PC-9 (cell line): ENCODE data around the gene DLG3. TPM values are rescaled to one million over a fixed set of nuclear protein-coding genes. Genes with fewer than 3 reads are reported as not detected.

Experiments used
- BruUV-seq: library from RNA; stranded (reverse); fragments of 400-500 nt; replicated peaks from 2 replicates; lab custom pipeline; 2021; lab: Mats Ljungman, UMichigan
- CTCF ChIA-PET: fragments of 300-600 bp; sonication (Branson Sonifier 250); formaldehyde crosslinking; loops from one replicate; lab custom pipeline; 2022; ENCODE audit warnings: antibody characterized with exemption; lab: Charles Lee
- POLR2A ChIA-PET: fragments of 300-600 bp; sonication (Branson Sonifier 250); formaldehyde crosslinking; loops from one replicate; lab custom pipeline; 2022; ENCODE audit warnings: antibody characterized with exemption; ENCODE audit not compliant: unreplicated experiment; lab: Charles Lee
- DNase-seq, 2 experiments: peaks; one replicate each; pipeline versions ENCODE4 v3.0.0 to v3.0.0-alpha.2; 2015 to 2022; ENCODE audit warnings: mixed read lengths in 1 of 2
- H2AFZ ChIP-seq: fragments of 200-600 bp; sonication (generic); 2 replicates; pipeline ENCODE4 v1.8.1; 2017; ENCODE audit warnings: antibody characterized with exemption
- H3F3A ChIP-seq: fragments of 200-600 bp; sonication (generic); 2 replicates; pipeline ENCODE4 v1.8.1; 2017; ENCODE audit warnings: antibody characterized with exemption, mild to moderate bottlenecking, low read depth; ENCODE audit not compliant: insufficient read depth
- H3K27ac ChIP-seq: fragments of 200-600 bp; sonication (generic); 2 replicates; pipeline ENCODE4 v1.6.1; 2016; ENCODE audit warnings: mixed run types
- H3K27me3 ChIP-seq: fragments of 200-600 bp; sonication (generic); 2 replicates; pipeline ENCODE4 v1.6.1; 2016; ENCODE audit warnings: low read depth, mixed run types; ENCODE audit not compliant: insufficient read depth
- H3K36me3 ChIP-seq: fragments of 200-600 bp; sonication (generic); 2 replicates; pipeline ENCODE4 v1.6.1; 2016; ENCODE audit warnings: low read depth, mixed run types
- H3K4me1 ChIP-seq: fragments of 200-600 bp; sonication (generic); replicated peaks from 2 replicates; pipeline ENCODE4 v1.6.1; 2016; ENCODE audit warnings: mixed run types; ENCODE audit not compliant: insufficient read depth
- H3K4me2 ChIP-seq: fragments of 200-600 bp; sonication (generic); 2 replicates; pipeline ENCODE4 v1.6.1; 2017; ENCODE audit warnings: mixed run types
- H3K4me3 ChIP-seq: fragments of 200-600 bp; sonication (generic); 2 replicates; pipeline ENCODE4 v1.6.1; 2016; ENCODE audit warnings: mixed run types
- H3K79me2 ChIP-seq: fragments of 200-600 bp; sonication (generic); 2 replicates; pipeline ENCODE4 v1.6.1; 2017; ENCODE audit warnings: low read depth, mixed run types
- H3K9me2 ChIP-seq: fragments of 200-600 bp; sonication (generic); 2 replicates; pipeline ENCODE4 v1.8.1; 2017; ENCODE audit warnings: mild to moderate bottlenecking; ENCODE audit not compliant: insufficient read depth
- H3K9me3 ChIP-seq: fragments of 200-600 bp; sonication (generic); 2 replicates; pipeline ENCODE4 v1.8.1; 2016; ENCODE audit warnings: low read depth; ENCODE audit not compliant: insufficient read depth
- H4K20me1 ChIP-seq: fragments of 200-600 bp; sonication (generic); 2 replicates; pipeline ENCODE4 v1.8.1; 2017; ENCODE audit not compliant: insufficient read depth
- EZH2 ChIP-seq: fragments of 200-600 bp; sonication (generic); IDR thresholded peaks from 2 replicates; pipeline ENCODE4 v1.8.0; 2017; ENCODE audit warnings: antibody characterized with exemption, low read depth
- intact Hi-C: fragments of 100-400 bp; cut with micrococcal nuclease; formaldehyde crosslinking; loops from one replicate; pipeline ENCODE4 v1.10.0; 2022; ENCODE audit not compliant: unreplicated experiment
- total RNA-seq: library from RNA; stranded (reverse); gene quantifications from 2 replicates; pipeline ENCODE4 v1.2.3, GENCODE V29; 2021
- TF ChIP-seq, protein P1 (sequence below): fragments of 200-600 bp; sonication (generic); conservative IDR thresholded peaks from 2 replicates; pipeline ENCODE4 v1.6.1; 2017; ENCODE audit warnings: mixed run types, antibody characterized with exemption, mild to moderate bottlenecking, moderate library complexity

The DLG3 gene
- total RNA-seq, 1 experiment from 2014 or later = 61.1 TPM

DNA sequence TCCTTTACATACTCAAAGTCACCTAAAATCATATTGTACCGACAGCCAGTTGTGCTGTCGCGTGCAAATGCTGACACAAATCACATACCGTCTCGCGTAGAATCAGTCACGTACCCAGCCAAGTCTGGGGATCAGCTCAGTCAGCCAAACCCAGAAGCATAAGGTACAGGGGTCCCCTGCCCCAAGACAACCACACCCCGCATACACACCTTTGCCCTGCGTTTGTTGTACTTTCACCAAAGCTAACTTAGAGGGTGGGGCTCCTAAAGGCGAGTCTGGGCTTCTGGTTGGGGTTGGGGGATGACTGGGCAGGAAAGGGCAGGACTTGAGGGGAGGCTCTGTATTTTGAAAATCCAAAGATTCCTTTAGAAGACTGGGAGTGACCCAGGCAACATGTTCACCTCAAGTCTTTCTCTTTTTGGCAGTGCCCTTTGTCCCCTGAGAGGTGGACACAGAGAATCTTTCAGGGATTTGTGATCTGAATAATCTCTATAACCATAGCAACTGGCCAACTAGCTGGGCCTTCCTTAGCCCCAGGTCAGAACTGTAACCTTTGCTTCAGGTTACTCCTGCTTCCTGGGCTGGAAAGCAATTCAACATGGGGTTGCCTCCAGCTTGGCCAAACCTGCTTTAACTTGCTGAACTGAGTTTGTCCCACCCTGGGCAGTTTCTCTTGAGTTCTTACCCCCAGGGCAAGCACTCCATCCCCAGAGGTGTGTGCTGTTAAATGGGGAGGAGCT, 20.5 kb upstream of the DLG3 start:
- no peak for DNase-seq
- H3K27ac ChIP-seq = no peak overlapping the region
- intact Hi-C loops = no loop called here

DNA sequence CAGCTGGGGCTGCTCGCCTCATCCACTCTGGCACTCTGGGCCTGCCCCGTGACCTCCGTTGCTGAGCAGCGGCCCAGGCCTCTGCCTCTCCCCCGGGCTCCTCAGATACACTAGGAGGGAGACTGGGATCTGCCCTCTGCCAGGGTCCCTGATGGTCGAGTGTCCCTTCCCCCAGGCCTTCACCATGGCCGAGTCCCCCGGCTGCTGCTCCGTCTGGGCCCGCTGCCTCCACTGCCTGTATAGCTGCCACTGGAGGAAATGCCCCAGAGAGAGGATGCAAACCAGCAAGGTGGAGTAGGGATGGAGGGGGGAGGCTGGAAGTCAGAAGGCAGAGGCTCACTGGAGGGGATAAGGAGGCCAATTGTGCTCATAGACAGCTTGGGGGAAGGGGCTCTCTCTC, 19.8 kb upstream of the DLG3 start:
- Histone ChIP-seq H3K79me2 (no peaks in the 10 kb centered on the region), H3K4me1 (no peaks in the 10 kb centered on the region), H3F3A (no peaks in the 10 kb centered on the region), H3K4me3 (no peak overlapping the region), H3K27ac (no peak overlapping the region), H3K4me2 (no peak overlapping the region), H4K20me1 (no peaks in the 10 kb centered on the region), H3K9me2 (no peaks in the 10 kb centered on the region), H3K27me3 (no peaks in the 10 kb centered on the region), H3K36me3 (no peaks in the 10 kb centered on the region), H2AFZ (no peak overlapping the region), H3K9me3 (no peaks in the 10 kb centered on the region)
- ChIA-PET POLR2A (interaction anchor here (0.6 kb wide), 1 partner anchor 717 kb away, joined by 3 read pairs; no protein-coding TSS in a partner anchor), CTCF (no interaction called here)
- TF ChIP-seq EZH2 = no peak
- TF ChIP-seq, protein P1, sequence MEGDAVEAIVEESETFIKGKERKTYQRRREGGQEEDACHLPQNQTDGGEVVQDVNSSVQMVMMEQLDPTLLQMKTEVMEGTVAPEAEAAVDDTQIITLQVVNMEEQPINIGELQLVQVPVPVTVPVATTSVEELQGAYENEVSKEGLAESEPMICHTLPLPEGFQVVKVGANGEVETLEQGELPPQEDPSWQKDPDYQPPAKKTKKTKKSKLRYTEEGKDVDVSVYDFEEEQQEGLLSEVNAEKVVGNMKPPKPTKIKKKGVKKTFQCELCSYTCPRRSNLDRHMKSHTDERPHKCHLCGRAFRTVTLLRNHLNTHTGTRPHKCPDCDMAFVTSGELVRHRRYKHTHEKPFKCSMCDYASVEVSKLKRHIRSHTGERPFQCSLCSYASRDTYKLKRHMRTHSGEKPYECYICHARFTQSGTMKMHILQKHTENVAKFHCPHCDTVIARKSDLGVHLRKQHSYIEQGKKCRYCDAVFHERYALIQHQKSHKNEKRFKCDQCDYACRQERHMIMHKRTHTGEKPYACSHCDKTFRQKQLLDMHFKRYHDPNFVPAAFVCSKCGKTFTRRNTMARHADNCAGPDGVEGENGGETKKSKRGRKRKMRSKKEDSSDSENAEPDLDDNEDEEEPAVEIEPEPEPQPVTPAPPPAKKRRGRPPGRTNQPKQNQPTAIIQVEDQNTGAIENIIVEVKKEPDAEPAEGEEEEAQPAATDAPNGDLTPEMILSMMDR = no peak
- intact Hi-C loops = no loop called here
- no TSS peak for BruUV-seq
- DNase-seq = no peak

More for the DNA sequence above, 20.5 kb upstream of the DLG3 start:
- H2AFZ ChIP-seq = no peak overlapping the region
- no TSS peak for BruUV-seq
- POLR2A ChIA-PET = interaction anchor here (0.6 kb wide), 1 partner anchor 718 kb away, joined by 3 read pairs; no protein-coding TSS in a partner anchor
- no peaks in the 10 kb centered on the region for H3K36me3 ChIP-seq
- H3K4me2 ChIP-seq = no peak overlapping the region
- H4K20me1 ChIP-seq = no peaks in the 10 kb centered on the region
- H3K4me1 ChIP-seq = no peaks in the 10 kb centered on the region
- CTCF ChIA-PET = no interaction called here
- H3K4me3 ChIP-seq = no peak overlapping the region
- no peaks in the 10 kb centered on the region for H3K9me3 ChIP-seq
- no peaks in the 10 kb centered on the region for H3K79me2 ChIP-seq
- H3K9me2 ChIP-seq = no peaks in the 10 kb centered on the region
- TF ChIP-seq, protein P1 = no peak
- TF ChIP-seq EZH2 = no peak
- H3F3A ChIP-seq = no peaks in the 10 kb centered on the region
- no peaks in the 10 kb centered on the region for H3K27me3 ChIP-seq

DNA sequence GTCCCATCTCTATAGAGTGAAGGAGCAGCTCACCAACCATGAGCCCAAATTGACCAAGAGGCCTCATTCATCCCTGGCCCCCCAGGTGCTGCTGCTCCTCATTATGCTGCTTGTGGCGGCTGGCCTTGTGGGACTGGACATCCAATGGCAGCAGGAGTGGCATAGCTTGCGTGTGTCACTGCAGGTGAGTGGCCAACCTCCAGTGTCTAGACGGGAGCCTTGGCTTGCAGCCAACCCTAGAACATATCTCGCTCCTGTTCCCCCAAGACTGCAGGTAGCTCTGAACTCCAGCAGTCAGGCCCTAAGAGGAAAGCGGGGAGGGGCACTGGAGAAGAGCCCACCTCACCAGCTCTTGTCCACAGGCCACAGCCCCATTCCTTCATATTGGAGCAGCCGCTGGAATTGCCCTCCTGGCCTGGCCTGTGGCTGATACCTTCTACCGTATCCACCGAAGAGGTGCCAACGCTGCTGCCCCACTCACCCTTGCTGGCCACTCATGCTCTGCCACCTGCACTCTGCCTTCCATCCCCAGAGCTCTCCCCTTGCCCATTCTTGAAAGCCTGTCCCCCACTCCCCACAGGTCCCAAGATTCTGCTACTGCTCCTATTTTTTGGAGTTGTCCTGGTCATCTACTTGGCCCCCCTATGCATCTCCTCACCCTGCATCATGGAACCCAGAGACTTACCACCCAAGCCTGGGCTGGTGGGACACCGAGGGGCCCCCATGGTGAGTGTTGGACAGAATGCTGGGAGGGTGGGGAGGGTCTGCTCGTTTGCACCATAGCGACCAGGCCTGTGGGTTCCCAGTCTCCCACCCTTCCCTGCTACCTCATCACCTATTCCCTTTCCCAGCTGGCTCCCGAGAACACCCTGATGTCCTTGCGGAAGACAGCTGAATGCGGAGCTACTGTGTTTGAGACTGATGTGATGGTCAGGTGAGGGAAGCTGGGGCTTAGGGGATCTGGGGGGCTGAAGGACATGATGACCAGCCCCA, 18.1 kb upstream of the DLG3 start:
- H3K79me2 ChIP-seq = no peaks in the 10 kb centered on the region
- H3K27ac ChIP-seq = no peak overlapping the region
- intact Hi-C loops = no loop called here
- no peak for DNase-seq
- no peaks in the 10 kb centered on the region for H4K20me1 ChIP-seq
- no peak overlapping the region for H2AFZ ChIP-seq
- H3K9me3 ChIP-seq = no peaks in the 10 kb centered on the region
- ChIA-PET CTCF (no interaction called here), POLR2A (interaction anchor here (0.7 kb wide), 1 partner anchor 295 kb away, joined by 4 read pairs; no protein-coding TSS in a partner anchor)
- no peaks in the 10 kb centered on the region for H3K9me2 ChIP-seq
- H3K4me2 ChIP-seq = no peak overlapping the region
- H3K4me3 ChIP-seq = no peak overlapping the region
- no peaks in the 10 kb centered on the region for H3K36me3 ChIP-seq
- BruUV-seq = no TSS peak
- TF ChIP-seq, protein P1 = no peak
- TF ChIP-seq EZH2 = no peak
- H3F3A ChIP-seq = no peaks in the 10 kb centered on the region
- H3K27me3 ChIP-seq = no peaks in the 10 kb centered on the region
- H3K4me1 ChIP-seq = no peaks in the 10 kb centered on the region
